ENCODE measurements around the gene CPNE2. TPM values are rescaled to one million over a fixed set of nuclear protein-coding genes. Genes with fewer than 3 reads are reported as not detected.
"Not testable (repeated sequence)": the region's sequence is repeated elsewhere in the genome, so short reads cannot be mapped to it uniquely, and the experiment has no call there.

Gene CPNE2
- total RNA-seq, 1 donor = 20.3 TPM

DNA sequence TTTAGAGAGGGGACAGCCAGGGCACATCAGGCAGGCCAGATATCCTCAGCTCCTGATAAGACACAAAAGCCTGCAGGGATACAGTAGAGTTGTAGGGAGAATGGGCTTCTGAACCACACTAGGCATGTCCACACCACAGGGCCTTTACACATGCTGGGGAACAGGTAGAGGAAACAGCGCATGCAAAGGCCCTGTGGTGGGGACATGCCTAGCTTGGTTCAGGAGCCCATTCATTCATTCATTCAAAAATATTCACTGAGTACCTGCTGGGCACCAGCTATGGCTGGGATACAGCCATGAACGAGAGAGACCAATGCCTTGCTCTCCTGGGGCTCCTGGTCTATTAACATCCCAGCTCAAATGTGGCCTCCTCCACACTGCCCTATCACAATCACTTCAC, 4.4 kb downstream of the CPNE2 start:
- no peak overlapping the region for H3K4me3 ChIP-seq (ENCODE audit: low read depth, low read length)
- TF ChIP-seq, protein P1, sequence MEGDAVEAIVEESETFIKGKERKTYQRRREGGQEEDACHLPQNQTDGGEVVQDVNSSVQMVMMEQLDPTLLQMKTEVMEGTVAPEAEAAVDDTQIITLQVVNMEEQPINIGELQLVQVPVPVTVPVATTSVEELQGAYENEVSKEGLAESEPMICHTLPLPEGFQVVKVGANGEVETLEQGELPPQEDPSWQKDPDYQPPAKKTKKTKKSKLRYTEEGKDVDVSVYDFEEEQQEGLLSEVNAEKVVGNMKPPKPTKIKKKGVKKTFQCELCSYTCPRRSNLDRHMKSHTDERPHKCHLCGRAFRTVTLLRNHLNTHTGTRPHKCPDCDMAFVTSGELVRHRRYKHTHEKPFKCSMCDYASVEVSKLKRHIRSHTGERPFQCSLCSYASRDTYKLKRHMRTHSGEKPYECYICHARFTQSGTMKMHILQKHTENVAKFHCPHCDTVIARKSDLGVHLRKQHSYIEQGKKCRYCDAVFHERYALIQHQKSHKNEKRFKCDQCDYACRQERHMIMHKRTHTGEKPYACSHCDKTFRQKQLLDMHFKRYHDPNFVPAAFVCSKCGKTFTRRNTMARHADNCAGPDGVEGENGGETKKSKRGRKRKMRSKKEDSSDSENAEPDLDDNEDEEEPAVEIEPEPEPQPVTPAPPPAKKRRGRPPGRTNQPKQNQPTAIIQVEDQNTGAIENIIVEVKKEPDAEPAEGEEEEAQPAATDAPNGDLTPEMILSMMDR (IDR thresholded peaks at IDR 0.05; ENCODE audit: insufficient read depth, low read length) = no peak
- DNase-seq (ENCODE audit: low read depth) = no peak

DNA sequence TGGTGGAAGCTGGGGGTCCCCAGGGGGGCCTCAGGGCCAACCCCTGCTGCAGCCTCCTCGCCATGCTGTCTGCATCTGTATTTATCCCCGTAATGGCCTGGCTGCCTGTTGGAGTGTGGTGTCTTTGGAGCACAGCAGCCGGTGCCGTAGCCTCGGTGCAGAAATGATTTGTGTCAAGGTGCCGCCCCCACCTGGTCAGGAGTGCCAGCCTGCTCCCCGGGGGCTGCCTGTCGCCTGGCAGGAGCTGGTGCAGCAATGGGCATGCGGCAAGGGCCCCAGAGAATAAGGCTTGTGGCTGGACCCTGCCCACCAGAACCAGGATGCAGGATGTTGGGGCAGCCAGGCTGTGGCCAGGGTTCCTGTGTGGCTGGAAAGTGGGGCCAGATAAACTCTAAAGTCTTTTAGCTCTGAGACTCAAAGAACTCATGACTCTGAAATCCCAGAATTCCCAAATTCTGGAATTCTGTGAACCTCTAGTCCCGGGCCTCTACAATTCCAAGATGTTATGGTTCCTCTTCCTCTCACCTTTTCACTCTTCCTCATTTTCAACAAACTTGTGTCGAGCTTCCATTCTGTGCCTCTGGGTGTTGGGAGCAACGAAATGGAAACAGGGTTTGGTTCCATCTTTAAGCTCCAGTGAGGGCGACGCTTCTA, 5.9 kb downstream of the CPNE2 start:
- TF ChIP-seq, protein P1 (IDR thresholded peaks at IDR 0.05; ENCODE audit: insufficient read depth, low read length) = no peak
- no peak for DNase-seq (ENCODE audit: low read depth)

DNA sequence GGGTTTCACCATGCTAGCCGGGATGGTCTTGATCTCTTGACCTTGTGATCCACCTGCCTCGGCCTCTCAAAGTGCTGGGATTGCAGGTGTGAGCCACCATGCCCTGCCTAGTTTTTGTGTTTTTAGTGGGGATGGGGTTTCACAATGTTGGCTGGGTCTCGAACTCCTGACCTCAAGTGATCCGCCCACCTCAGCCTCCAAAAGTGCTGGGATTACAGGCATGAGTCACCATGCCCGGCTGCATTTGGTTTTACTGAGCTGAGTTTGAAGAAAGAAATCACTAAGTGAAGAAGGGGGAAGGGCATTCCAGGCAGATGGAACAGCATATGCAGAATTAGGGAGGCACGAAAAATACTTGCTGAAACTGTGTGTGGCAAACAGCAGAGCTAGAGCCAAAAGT, 7.6 kb downstream of the CPNE2 start:
- peak; percentile 33 for DNase-seq (ENCODE audit: low read depth)
- H3K4me3 ChIP-seq (ENCODE audit: low read depth, low read length) = not testable (repeated sequence)

More for the DNA sequence above, 5.9 kb downstream of the CPNE2 start:
- no peak overlapping the region for H3K4me3 ChIP-seq (ENCODE audit: low read depth, low read length)

DNA sequence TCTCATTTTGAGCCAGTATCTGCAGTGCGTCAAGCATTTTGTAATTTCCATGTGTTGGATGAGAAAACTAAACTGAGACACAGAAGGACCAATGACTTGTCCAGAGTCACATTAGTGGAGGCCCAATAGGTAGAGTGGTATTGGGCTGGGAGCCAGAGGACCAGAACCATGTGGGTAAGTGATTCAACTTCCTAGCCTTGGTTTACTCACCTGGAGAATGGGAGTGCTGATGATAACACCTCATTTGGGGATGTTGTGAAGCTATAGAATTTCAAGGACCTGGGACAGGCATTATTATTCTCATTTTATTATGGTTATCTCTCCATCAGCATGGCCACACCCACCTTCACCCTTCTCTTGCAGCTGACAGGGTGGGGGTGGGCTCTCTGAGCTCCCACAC, 8.1 kb downstream of the CPNE2 start:
- TF ChIP-seq, protein P1 (IDR thresholded peaks at IDR 0.05; ENCODE audit: insufficient read depth, low read length) = no peak
- no peak for DNase-seq (ENCODE audit: low read depth)
- H3K4me3 ChIP-seq (ENCODE audit: low read depth, low read length) = no peak overlapping the region

DNA sequence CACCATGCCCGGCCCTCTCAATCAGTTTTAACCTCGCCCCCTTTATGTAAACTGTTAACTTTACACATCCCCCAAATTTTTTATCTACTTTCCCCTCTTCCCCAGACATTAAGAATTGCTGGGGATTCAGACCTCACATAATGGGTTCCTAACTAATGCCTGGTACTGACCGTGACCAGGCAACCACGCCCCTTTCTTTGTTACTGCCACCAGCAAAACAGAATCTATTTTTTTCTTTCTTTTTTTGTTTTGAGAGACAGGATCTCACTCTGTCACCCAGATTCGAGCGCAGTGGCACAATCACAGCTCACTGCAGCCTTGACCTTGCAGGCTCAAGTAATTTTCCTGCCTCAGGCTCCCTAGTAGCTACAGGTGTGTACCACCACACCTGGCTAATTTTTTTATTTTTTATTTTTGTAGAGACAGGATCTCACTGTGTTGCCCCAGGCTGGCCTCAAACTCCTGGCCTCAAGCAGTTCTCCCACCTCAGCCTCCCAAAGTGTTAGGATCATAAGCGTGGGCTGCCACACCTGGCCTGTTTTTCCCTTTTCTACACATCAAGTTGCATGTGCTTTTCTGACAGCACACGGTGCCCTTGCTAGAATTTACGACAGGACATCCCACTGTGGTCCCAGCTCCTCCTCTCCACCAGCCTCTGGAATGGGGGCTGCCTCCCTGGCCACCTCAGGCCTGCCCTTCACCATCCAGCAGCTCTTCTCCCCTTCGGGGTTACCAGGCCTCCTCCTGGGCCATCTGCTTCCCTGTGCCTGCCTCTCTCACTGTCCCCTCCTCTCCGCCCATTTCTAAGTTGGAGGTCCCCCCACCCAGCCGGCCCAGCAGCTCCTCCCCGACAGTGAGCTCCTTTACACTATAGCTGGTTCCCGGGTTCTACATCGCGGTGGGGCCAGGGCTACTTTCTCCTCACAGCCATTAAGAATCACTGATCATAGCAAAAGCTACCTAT, 10.8 kb downstream of the CPNE2 start:
- TF ChIP-seq, protein P1 (IDR thresholded peaks at IDR 0.05; ENCODE audit: insufficient read depth, low read length) = no peak
- DNase-seq (ENCODE audit: low read depth) = no peak
- no peak overlapping the region for H3K4me3 ChIP-seq (ENCODE audit: low read depth, low read length)

DNA sequence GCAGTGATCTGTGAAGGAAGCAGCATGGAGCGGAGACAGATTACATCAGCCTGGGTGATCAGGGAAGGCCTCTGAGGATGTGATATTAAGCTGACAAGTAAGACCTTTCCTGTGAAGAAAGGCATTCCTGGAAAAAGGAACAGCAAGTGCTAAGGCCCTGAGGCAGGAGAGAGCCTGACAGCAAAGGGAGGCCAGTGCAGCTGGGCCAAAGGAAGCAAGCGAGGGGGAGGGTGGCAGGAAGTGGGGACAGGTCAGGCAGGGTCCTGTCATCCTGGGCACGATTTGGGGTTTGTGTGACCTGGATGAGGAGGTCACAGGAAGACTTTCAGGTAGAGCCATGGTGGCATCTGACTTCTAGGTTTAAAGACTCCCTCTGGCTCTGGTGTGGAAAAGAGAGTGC, 12.3 kb downstream of the CPNE2 start:
- DNase-seq (ENCODE audit: low read depth) = no peak
- no peak overlapping the region for H3K4me3 ChIP-seq (ENCODE audit: low read depth, low read length)
- TF ChIP-seq, protein P1 (IDR thresholded peaks at IDR 0.05; ENCODE audit: insufficient read depth, low read length) = no peak

DNA sequence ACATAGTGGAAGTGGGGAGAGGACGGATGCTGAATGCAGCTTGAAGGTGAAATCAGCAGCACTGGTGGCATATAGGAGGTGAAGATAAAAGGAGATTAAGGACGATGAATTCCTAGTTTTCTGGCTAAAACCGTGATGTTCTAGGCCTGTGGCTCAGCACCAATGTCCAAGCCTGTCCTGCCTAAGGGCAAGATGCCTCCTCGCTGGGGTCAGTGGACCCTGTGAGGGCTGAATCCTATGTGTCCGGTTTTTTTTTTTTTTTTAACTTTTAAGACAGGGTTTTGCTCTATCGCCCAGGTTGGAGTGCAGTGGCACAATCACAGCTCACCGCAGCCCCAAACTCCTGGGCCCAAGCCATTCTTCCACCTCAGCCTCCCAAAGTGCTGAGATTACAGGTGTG, 12.8 kb downstream of the CPNE2 start:
- H3K4me3 ChIP-seq (ENCODE audit: low read depth, low read length) = no peak overlapping the region
- DNase-seq (ENCODE audit: low read depth) = no peak
- TF ChIP-seq, protein P1 (IDR thresholded peaks at IDR 0.05; ENCODE audit: insufficient read depth, low read length) = no peak

Measured in fibroblast of the aortic adventitia (primary cell).